NOMO-1 treated with dmso at 0.1 percent for 144 hours (cell line): ENCODE measurements around the gene CD14.
"Not testable (repeated sequence)": the region's sequence is repeated elsewhere in the genome, so short reads cannot be mapped to it uniquely, and the experiment has no call there.

Source experiments
- DNase-seq: peaks from one replicate; lab custom pipeline; 2025; ENCODE audit not compliant: unreplicated experiment; lab: John Stamatoyannopoulos, UW

CD14 gene

DNA sequence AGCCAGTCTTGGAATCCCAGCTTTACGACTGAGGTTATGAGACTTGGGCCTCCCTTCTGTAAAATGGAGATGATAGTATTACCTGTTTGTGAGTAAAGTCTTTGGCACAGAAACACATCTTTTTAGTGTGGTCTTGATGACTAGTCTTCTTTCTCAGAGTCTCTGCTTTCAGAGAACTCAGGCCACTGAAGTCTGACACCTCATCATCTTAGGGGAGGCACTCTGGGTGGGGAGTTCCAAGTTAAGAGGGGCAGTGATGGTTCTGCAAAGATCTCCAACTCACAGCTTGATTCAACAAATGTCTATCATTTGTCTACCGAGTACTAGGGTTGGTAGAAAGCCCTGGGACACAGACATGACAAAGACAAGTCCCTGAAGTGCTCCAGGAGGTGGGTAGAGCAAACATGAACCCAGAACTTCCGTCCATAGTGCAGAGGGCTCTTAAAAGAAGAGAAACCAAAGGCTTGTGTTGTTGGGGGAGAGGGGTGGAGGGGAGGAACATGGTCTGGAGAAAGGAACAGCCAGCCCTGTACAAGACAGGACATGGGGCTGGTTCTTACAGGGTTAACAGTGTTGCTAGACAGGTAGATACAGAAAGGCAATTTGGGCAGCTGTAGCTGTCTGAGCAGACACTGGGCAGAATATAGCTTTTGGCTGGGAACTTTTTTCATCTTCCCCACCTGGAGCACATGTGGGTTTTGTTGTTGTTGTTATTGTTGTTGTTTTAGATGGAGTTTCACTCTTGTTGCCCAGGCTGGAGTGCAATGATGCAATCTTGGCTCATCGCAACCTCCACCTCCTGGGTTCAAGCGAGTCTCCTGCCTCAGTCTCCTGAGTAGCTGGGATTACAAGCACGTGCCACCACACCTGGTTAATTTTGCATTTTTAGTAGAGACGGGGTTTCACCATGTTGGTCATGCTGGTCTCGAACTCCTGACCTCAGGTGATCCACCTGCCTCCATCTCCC, 2.6 kb upstream of the CD14 start:
- DNase-seq, result no peak

DNA sequence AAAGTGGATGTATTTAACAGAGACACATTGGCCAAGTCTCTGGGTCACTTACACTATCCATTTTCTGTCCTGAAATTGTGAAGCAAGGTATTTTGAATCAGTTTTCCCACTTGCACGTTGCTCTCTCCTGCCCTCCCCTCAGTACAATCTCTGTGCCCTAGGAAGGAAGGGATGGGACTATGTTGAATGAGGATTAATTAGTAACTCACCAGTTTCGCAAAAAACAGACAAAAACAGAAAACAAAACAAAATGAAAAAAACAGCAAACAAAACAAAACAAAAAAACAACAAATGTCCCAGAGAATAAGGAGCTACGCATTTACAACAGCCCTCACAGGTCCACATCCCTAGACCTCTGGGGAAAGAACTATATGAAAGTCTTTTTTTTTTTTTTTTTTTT, 1.1 kb upstream of the CD14 start:
- DNase-seq, result no peak

DNA sequence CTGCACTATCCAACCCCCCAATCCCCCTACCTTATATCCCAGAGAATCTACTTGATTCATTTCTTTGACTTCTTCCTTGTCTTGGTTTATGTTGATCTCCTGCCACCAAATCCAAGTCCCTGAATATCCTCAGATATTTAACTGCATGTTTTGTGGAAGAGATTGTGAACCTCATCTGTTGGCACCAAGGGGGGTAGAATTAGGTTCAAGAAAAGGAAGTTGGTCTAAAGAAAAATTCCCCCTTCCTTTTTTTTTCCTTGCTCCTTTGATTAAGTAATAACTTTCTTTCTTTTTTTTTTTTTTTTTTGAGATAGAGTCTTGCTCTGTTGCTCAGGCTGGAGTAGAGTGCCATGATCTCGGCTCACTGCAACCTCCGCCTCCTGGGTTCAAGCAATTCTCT, 526 bp upstream of the CD14 start:
- DNase-seq, result no peak

DNA sequence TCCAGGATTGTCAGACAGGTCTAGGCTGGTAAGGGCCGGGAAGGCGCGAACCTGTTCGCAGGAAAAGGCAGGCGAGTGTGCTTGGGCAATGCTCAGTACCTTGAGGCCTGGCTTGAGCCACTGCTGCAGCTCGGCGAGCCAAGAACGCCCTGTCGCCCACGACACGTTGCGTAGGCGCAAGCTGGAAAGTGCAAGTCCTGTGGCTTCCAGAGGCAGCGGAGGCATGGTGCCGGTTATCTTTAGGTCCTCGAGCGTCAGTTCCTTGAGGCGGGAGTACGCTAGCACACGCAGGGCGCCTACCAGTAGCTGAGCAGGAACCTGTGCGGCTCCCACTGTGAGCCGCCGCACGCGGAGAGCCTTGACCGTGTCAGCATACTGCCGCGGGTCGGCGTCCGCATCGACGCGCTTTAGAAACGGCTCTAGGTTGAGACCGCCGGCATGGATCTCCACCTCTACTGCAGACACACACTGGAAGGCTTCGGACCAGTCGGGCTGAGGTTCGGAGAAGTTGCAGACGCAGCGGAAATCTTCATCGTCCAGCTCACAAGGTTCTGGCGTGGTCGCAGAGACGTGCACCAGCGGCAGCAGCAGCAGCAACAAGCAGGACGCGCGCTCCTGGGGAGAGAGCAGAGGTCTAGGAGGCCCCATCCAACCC, 482 bp downstream of the CD14 start:
- no peak for DNase-seq

DNA sequence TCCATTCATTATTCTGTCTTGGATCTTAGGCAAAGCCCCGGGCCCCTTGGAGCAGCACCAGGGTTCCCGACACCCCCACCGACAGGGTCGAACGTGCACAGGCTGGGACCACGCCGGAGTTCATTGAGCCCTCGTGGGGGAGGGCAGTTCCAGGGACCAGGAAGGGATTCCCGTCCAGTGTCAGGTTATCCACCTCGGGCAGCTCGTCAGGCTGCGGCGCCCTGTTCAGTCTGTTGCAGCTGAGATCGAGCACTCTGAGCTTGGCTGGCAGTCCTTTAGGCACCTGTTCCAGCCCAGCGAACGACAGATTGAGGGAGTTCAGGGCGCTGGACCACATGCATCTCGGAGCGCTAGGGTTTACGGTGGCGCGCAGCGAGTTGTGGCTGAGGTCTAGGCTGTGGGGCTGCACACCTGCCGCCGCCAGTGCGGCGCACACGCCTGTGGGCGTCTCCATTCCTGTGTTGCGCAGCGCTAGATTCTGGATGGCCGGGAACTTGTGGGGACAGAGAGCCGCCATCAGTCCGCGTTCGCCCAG, 1.1 kb downstream of the CD14 start:
- no peak for DNase-seq

DNA sequence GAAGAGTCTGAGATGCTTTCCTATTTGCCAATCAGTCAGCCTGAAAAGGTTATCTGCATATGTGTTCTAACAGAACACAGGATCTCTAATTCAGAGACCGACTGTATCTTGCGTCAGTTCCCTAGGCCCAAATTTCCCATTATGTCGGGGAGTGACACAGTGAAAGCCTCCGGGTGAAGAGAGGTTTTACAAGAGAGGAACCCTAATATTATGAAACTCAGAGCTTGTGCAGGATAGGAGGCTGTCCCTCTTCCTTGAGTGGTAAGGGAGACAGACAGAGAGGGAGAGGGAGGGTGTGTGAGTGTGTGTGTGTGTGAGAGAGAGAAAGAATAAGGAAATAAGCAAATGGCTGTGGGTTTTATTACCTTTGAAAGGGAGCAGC, 1.9 kb downstream of the CD14 start:
- DNase-seq, result peak; percentile 55

DNA sequence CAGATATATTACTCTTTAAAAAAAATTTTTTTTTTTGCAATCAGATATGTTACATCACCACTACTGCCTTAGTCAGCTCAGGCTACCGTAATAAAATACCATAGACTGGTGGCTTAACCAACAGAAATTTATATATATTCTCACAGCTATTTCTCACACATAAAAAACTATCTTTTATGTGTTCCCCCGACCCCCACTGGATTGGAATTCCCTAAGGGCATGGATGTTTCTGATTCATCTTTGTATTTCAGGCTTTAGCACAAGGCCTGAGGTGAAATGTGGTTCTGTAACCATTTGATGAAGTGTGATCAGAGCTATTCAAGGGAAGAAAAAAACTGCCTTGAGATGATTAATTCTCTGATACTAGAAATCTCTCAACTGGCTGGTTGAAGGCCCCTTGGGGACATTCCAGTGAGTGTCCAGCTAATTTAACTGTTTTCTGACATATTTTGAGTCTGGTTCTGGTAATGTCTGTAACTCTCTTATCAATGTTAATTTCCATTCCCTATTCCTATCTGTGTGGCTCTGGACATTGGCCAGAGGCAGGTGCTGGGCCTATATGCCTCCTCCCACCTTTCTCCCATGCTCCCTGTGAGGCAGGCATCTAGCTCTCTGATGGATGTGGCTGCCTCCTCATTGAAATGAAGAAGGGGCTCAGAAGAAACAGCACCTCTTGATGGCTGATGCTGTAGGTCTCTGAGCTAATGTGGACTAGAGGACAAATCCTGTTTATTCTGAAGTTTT, 2.5 kb downstream of the CD14 start:
- no peak for DNase-seq

DNA sequence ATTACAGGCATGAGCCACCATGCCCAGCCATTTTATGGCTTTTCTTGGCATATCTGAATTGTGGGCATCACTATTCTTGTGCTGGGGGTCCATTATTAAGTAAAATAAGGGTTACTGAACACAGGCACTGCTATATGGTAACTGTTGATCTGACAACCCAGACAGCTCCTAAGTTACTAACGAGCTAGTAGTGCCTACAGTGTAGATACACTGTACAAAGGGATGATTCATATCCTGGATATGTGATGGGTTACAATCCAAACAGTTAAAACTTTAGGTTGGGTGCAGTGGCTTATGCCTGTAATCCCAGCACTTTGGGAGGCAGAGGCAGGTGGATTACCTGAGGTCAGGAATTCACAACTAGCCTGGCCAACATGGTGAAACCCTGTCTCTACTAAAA, 4.3 kb downstream of the CD14 start:
- DNase-seq, result no peak

DNA sequence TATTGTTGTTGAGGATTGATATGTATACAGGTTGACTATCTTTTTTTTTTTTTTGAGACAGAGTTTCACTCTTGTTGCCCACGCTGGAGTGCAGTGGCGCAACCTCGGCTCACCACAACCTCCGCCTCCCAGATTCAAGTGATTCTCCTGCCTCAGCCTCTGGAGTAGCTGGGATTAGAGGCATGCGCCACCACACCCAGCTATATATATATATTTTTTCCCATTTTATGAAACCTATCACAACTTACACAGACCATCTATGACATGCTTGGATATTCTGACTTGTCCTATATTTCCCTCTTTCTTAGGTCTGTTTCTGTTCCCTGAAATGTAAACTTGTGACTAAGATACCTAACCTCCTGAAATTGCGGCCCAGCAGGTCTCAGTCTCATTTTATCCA, 5.0 kb downstream of the CD14 start:
- DNase-seq, result no peak

DNA sequence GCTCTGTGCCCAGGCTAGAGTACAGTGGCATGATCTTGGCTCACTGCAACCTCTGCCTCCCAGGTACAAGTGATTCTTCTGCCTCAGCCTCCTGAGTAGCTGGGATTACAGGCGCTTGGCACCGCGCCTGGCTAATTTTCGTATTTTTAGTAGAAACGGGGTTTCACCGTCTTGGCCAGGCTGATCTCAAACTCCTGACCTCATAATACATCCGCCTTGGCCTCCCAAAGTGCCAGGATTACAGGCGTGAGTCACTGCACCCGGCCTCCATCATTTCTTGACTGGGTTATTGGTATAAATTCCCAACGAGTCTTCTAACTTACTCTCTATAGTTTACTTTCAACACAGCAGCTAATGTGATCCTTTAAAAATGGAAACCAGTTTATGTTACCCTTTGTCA, 8.1 kb downstream of the CD14 start:
- not testable (repeated sequence) for DNase-seq

DNA sequence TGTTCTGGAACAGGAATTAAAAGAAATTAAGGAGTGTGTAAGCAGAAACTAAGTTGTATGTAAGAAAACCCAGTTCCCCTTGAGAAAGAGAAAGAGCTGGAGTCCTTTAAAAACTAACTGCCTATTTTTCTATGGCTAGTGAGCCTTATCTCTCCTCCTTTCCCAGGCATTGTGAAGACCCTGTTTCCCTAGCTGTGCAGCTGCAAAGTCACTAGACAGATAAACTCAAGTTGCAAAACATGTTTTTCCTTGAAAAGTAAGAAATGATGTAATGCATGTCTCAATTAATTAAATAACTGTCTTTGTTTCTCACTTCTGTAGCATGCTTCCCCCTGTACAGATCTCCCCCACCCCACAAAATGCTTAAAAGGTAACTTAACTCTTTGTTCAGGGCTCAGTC, 9.9 kb downstream of the CD14 start:
- DNase-seq, result not testable (repeated sequence)

DNA sequence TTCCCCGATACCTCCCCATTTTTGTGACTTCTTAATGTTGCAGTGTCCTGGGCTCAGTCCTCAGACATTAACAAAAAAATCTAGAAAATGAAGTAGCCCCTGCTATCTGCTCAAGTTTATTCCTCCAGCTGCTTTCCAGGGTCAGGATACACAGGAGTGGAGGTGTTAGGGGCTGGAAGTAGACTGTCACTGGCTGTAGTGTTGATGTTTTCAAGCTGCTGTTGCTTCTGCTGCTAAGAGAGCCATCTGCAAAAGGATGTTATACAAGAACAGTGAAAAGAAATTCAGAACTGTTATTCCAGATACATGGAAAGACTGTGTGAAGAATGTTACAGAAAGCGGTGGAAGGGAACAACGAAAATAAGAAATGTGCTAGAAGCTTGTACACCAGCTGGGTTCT, 10.7 kb downstream of the CD14 start:
- DNase-seq, result no peak

DNA sequence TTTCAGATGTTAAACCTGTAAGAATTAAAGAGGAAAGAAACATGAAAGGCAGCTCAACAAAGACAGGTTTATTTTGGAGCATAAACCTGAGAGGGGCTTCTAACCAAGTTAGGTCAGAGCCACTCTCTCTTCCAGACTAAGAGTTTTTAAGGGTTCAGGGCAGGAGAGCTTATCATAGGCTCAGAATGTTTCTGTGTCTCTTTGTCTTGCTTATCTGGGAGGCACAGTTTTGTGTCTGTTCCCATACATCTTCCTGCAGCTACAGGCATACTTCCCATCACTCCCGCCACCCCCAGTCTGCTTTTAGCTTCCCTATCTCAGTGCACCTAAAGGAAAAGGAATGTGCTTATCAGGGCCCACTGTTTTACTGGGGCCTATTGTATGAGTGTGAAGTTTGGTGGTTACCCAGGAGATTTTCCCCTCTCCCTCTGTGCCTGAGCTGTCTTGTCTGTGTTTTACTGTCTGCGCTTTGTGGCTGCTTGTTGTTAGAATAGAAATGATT, 21.9 kb downstream of the CD14 start:
- no peak for DNase-seq

DNA sequence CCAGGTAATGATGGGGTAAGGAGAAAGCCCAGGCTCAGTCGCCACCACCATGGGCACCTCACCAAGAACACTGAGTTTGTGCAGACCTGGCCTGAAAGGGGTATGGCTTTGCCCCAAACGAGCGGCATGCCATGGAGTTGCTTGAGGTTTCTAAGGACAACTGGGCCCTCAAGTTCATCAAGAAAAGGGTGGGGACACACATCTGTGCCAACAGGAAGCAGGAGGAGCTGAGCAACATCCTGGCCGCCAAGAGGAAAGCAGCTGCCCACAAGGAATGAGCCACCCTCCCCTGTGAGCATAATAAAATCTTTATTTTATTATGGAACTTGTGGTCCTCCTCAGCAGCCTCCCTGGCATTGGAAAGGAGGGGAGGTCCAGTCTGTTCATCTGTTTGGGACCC, 23.8 kb downstream of the CD14 start:
- DNase-seq, result no peak

DNA sequence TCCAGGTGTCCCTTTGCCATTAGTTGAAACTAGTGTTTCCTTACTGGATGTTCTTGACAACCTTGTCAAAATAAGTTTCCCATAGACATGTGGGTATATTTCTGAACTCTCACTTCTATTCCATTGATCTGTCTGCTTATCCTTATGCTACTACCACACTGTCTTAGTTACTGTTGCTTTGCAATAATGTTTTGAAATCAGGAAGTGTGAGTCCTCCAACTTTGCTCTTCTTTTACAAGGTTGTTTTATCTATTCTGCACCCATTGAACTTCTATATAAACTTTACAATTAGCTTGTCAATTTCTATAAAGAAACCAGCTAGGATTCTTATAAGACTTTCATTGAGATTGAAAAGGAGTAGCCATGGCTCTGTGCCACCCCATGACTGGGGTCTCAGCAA, 24.3 kb downstream of the CD14 start:
- no peak for DNase-seq

DNA sequence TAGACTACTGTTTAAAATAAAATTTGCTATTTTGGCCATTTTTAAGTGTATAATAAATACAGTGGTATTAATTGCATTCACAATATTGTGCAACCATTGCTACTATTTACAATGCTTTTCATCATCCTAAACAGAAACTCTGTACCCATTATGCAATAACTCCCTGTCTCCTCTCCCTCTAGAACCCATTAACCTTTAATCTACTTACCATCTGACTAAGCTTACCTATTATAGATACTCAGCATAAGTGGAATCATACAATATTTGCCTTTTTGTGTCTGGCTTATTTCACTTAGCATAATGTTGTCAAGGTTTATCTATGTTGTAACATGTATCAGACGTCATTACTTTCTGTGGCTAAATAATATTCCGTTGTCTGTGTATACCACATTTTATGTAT, 25.9 kb downstream of the CD14 start:
- DNase-seq, result no peak

DNA sequence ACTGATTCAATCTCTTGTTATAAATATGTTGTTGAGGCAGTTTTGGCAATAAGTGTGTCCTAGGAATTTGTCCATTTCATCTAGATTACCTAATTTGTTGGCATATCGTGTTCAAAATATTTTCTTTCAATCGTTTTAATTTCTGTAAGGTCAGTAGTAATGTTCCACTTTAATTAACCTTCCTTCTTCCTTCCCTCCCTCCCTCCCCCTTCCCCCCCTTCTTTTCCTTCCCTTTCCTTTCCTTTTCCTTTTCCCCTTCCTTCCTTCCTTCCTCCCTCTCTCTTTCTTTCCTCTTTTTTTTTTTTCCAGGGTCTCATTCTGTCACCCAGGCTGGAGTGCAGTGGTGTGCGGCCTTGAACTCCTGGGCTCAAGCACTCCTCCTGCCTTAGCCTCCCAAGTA, 27.1 kb downstream of the CD14 start:
- no peak for DNase-seq

DNA sequence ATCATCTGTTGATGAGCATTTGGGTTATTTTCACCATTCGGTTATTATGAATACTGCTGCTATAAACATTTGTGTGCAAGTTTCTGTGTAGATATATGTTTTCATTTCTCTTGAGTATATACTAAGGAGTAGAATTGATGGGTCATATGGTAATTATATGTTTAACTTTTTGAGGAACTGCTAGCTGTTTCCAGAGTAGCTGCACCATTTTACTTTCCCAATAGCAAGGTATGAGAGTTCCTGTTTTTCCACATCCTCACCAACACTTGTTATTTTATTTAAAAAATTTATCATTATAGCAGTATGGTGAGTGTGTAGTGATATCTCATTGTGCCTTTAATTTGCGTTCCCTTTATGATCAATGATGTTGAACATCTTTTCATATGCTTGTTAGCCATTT, 29.2 kb downstream of the CD14 start:
- DNase-seq, result no peak

DNA sequence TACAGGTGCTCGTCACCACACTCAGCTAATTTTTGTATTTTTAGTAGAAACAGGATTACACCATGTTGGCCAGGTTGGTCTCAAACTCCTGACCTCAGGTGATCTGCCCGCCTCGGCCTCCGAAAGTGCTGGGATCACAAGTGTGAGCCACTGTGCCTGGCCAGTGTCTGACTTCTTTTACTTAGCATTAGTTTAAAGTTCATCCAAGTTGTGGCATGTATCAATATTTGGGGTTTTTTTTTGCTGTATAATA, 29.6 kb downstream of the CD14 start:
- DNase-seq, result not testable (repeated sequence)

DNA sequence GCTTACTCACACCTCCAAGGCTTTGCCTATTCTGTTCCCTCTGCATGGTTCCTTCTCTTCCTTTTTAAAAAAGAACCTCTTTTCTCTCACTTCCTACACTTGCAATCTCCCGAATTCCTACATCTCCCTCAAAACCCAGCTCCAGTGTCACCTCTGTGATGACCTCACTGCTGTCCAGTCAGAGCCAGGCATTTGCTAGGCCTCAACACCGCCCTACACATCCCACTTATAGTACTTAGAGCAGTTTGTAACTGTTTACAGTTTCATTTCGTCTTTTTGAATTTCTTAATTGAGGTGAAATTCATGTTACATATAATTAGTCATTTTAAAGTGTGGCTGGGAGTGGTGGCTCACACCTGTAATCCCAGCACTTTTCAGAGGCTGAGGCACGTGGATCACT, 30.8 kb downstream of the CD14 start:
- DNase-seq, result no peak

DNA sequence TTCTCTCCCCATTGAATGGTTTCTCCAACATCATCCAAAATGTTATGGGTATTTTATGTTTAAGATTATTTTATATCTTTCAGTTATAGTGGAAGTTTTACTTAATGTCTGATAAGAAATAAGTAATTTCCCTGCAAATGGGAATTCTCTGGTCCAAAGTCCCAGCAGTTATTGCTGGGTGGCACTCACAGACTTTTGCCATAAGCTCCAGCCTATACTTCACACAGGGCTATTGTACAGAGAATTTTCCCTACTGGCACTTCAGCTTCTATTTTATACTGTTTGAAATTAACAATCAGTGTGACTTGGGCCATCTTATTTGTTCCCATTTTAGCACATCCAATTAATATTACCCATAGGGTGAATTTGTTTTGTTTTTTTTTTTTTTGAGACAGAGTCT, 32.9 kb downstream of the CD14 start:
- DNase-seq, result no peak

DNA sequence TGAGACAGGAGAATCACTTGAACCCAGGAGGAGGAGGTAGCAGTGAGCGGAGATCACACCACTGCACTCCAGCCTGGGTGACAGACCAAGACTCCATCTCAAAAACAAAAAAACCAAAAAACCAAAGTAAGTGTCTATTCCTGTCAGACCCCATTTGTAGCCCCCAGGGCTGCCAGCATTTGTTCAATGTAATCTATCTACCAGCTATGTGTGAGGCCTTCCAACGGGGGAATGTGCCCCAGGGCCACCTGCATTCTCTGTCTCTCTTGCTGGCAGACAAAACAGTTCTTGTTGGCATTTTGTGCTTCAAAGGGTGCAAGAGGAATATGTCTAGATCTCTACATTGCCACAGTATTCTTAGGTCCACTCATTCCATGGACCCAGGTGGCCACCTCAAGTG, 34.1 kb downstream of the CD14 start:
- DNase-seq, result no peak
